Transverse colon (tissue), 3 donors: ENCODE measurements around the gene RAB40B.

Source experiments
- CTCF ChIP-seq, 5 experiments: fragments of 200-600 bp in 3 of 5; fragments of 450-650 bp in 2 of 5; sonication (generic) in 3 of 5; IDR thresholded peaks; 1 replicate in 2 of 5; 2 replicates in 3 of 5; pipeline ENCODE4 v1.5.1; 2016 to 2017; ENCODE audit warnings: antibody characterized with exemption in 5 of 5, inconsistent platforms in 3 of 5, mild to moderate bottlenecking in 2 of 5, moderate library complexity in 1 of 5
- EP300 ChIP-seq: sonication (generic); formaldehyde crosslinking; IDR thresholded peaks from one replicate; pipeline ENCODE4 v1.6.1; 2017; ENCODE audit warnings: antibody characterized with exemption, low read depth
- POLR2A ChIP-seq: fragments of 450-650 bp; IDR thresholded peaks from one replicate; pipeline ENCODE4 v1.6.1; 2016; ENCODE audit warnings: antibody characterized with exemption, mild to moderate bottlenecking, moderate library complexity

- TF ChIP-seq CTCF (IDR thresholded peaks at IDR 0.05): no peak
- TF ChIP-seq POLR2A: no peak
- TF ChIP-seq EP300: no peak
Observed at GRCh38 chr17:82657926-82658325, 40.6 kb downstream of the RAB40B start.
